ENCODE results near the gene MARCO. TPM values are rescaled to one million over a fixed set of nuclear protein-coding genes. Genes with fewer than 3 reads are reported as not detected.

The MARCO gene
- total RNA-seq, 2 donors from 2014 or later, result 10.4 to 13.7 TPM

- Histone ChIP-seq H3K4me3 (no peak overlapping the region), H3K27me3 (replicated peaks; ENCODE audit: insufficient read depth) (no peaks in the 10 kb centered on the region), H3K36me3 (no peaks in the 10 kb centered on the region), H3K27ac (no peak overlapping the region), H3K9me3 (no peaks in the 10 kb centered on the region), H3K4me1 (ENCODE audit: control insufficient read depth in 1 of 2, low read depth in 2 of 2) (no peaks in the 10 kb centered on the region)
- ATAC-seq (ENCODE audit: insufficient number of reproducible peaks, low FRiP score, low read depth) (no peak), DNase-seq (ENCODE audit: low spot score) (no peak)
- no peak for TF ChIP-seq CTCF (IDR thresholded peaks at IDR 0.05)
Observed at GRCh38 chr2:118903551-118904479, 38.2 kb upstream of the MARCO start.

DNA sequence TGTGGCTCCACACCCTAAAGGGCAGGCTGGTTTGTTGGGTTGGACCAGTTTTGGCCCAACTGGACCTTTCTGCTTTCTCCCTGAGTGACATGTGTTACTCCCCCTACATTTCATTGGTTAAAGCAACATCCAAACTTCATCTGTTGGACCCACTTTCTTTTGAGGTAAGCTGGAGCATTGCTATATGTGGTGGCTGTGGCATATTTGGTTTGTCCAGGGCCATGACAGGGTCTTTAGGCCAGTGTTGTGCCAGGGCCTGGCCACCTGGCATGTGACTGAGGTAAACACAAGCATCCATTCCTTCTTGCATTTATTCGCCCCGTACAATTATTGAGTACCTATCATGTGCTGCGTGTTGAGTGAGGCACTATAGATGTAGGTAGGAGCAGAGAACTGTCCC lies 36.8 kb upstream of the MARCO start:
- Histone ChIP-seq H3K4me1 (ENCODE audit: control insufficient read depth in 1 of 2, low read depth in 2 of 2) (no peaks in the 10 kb centered on the region), H3K27ac (no peak overlapping the region), H3K27me3 (replicated peaks; ENCODE audit: insufficient read depth) (no peaks in the 10 kb centered on the region), H3K9me3 (no peaks in the 10 kb centered on the region), H3K4me3 (no peak overlapping the region), H3K36me3 (no peaks in the 10 kb centered on the region)
- no peak for TF ChIP-seq CTCF (IDR thresholded peaks at IDR 0.05)
- ATAC-seq (ENCODE audit: insufficient number of reproducible peaks, low FRiP score, low read depth) (no peak), DNase-seq (ENCODE audit: low spot score) (no peak)

GRCh38 chr2:118906186-118906585 lies 35.8 kb upstream of the MARCO start:
- Histone ChIP-seq H3K9me3 (no peaks in the 10 kb centered on the region), H3K4me3 (no peak overlapping the region), H3K36me3 (no peaks in the 10 kb centered on the region), H3K27me3 (replicated peaks; ENCODE audit: insufficient read depth) (no peaks in the 10 kb centered on the region), H3K27ac (no peak overlapping the region), H3K4me1 (ENCODE audit: control insufficient read depth in 1 of 2, low read depth in 2 of 2) (no peaks in the 10 kb centered on the region)
- ATAC-seq (ENCODE audit: insufficient number of reproducible peaks, low FRiP score, low read depth) (no peak), DNase-seq (ENCODE audit: low spot score) (no peak)
- no peak for TF ChIP-seq CTCF (IDR thresholded peaks at IDR 0.05)

- Histone ChIP-seq H3K27me3 (replicated peaks; ENCODE audit: insufficient read depth) (no peaks in the 10 kb centered on the region), H3K4me1 (ENCODE audit: control insufficient read depth in 1 of 2, low read depth in 2 of 2) (no peaks in the 10 kb centered on the region), H3K4me3 (no peak overlapping the region), H3K9me3 (no peaks in the 10 kb centered on the region), H3K27ac (no peak overlapping the region), H3K36me3 (no peaks in the 10 kb centered on the region)
- ATAC-seq (ENCODE audit: insufficient number of reproducible peaks, low FRiP score, low read depth), result no peak
- no peak for TF ChIP-seq CTCF (IDR thresholded peaks at IDR 0.05)
- DNase-seq (ENCODE audit: low spot score), result no peak
Observed at GRCh38 chr2:118907759-118908158, 34.2 kb upstream of the MARCO start.

DNA sequence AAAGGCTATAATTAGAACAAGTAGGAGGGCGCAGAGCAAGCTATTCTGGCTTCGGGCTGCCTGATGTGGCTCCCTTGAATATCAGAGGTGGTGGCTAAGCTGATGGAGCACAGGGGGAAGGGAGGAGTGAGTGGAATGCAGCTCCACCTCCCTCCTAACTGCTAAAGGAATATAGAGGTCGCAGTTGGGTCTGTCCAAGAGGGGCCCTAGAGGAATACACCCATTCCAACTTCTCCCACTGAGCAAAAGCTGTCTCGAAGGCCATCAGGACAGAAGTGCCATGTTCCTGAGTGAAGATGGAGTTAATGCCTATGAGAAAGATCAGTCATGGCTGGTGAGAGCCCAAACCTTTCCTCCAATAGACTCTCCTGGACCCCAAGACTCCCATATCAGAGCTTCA lies 32.8 kb upstream of the MARCO start:
- Histone ChIP-seq H3K27ac (no peak overlapping the region), H3K4me3 (no peak overlapping the region), H3K27me3 (replicated peaks; ENCODE audit: insufficient read depth) (no peaks in the 10 kb centered on the region), H3K36me3 (no peaks in the 10 kb centered on the region), H3K4me1 (ENCODE audit: control insufficient read depth in 1 of 2, low read depth in 2 of 2) (no peaks in the 10 kb centered on the region), H3K9me3 (no peaks in the 10 kb centered on the region)
- TF ChIP-seq CTCF (IDR thresholded peaks at IDR 0.05), result no peak
- DNase-seq (ENCODE audit: low spot score) (no peak), ATAC-seq (ENCODE audit: insufficient number of reproducible peaks, low FRiP score, low read depth) (no peak)

Data from thoracic aorta (tissue), 2 donors.